Myocyte (in vitro differentiated cells): ENCODE data around the gene UBE2E1. TPM values are rescaled to one million over a fixed set of nuclear protein-coding genes. Genes with fewer than 3 reads are reported as not detected.
A peak's percentile ranks its signal among the peaks of the same experiment; 100 is the strongest.
"Not testable (repeated sequence)": the region's sequence is repeated elsewhere in the genome, so short reads cannot be mapped to it uniquely, and the experiment has no call there.

ENCODE experiments used
- DNase-seq: peaks from one replicate; pipeline ENCODE4 v3.0.0-alpha.2; 2012; ENCODE audit warnings: low read depth
- total RNA-seq: library from RNA; depleted of rRNA; stranded (reverse); fragments of >200 nt; gene quantifications from 2 replicates; pipeline ENCODE4 v1.2.3, GENCODE V29; 2014

Gene UBE2E1
- total RNA-seq, 1 donor from 2014 or later: 90.8 TPM

DNA sequence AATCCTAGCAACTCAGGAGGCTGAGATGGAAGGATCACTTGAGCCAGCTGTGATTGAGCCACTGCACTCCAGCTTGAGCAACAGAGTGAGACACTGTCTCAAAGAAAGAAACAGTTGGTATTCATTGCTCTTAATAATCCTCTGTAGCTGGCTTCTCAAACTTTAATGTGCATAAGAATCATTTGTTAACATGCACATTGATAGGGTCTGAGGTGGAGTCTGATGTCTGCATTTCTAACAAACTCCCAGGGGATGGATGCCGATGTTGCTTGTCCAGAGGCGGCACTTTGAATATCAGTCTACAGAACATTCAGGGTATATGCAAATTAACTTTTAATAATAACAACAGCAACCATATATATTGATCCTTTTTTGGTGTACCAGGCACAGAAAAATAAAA is 71.2 kb downstream of the UBE2E1 start:
- DNase-seq: no peak

- DNase-seq: peak; percentile 70
Measured at GRCh38 chr3:23877329-23877980, 71.7 kb downstream of the UBE2E1 start.

GRCh38 chr3:23879485-23879884 is 73.7 kb downstream of the UBE2E1 start:
- no peak for DNase-seq

- DNase-seq: no peak
Measured at GRCh38 chr3:23880703-23881339, 75.1 kb downstream of the UBE2E1 start.

GRCh38 chr3:23881993-23882392 is 76.2 kb downstream of the UBE2E1 start:
- DNase-seq: not testable (repeated sequence)

DNA sequence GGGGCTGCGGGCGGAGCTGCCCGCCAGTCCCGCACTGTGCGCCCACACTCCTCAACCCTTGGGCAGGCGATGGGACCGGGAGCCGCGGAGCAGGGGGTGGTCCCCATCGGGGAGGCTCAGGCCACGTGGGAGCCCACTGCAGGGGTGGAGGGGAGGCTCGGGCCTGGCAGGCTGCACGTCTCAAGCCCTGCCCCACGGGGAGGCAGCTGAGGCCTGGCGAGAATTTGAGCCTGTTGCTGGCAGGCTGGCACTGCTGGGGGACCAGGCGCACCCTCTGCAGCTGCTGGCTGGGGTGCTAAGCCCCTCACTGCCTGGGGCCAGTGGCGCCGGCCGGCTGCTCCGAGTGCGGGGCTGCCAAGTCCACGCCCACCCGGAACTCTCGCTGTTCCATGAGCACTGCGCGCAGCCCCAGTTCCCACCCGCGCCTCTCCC is 76.7 kb downstream of the UBE2E1 start:
- no peak for DNase-seq

GRCh38 chr3:23884481-23884880 is 78.7 kb downstream of the UBE2E1 start:
- no peak for DNase-seq

- no peak for DNase-seq
Measured at GRCh38 chr3:23885210-23885609, 79.5 kb downstream of the UBE2E1 start.

DNA sequence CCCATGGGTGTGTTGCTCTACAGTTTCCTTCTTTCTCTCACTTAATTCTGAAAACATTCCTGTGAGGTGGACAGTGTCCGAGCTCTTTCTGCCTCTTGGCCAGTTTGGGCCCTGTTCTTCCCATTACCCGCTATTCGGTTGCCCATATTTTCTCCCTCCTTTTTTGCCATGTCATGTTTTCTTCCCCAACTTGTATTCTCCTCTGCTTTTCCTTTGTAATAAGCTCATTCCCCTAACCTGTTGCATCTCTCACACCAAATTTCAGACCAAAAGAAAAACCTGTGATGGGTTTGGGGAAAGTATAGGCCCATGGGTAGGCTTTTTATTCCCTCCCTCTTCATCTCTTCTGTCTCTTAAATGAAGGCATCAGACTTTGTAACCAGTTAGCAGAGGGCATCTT is 80.6 kb downstream of the UBE2E1 start:
- DNase-seq: no peak

- DNase-seq: peak; percentile 50
Measured at GRCh38 chr3:23888617-23889228, 83.0 kb downstream of the UBE2E1 start.

DNA sequence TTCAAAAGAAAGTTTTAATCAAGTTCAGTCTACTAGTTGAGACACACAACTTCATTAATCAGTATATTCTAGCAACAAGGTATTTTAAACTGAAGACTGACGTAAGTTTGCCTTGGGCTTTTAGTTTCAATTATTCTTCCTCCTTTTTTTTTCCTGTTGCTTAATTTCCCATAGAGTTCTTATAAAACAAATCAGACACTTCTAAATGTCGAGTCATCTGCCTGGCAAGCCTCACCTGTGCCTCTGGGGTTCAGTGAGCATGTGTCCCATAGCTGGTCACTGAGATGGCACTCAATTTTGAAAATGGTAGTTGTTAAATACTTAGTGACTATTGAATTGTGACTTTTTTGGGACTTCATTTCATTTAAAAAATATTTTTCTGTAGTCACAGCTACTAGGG is 83.6 kb downstream of the UBE2E1 start:
- peak; percentile 10 for DNase-seq

GRCh38 chr3:23889950-23890349 is 84.2 kb downstream of the UBE2E1 start:
- no peak for DNase-seq

DNA sequence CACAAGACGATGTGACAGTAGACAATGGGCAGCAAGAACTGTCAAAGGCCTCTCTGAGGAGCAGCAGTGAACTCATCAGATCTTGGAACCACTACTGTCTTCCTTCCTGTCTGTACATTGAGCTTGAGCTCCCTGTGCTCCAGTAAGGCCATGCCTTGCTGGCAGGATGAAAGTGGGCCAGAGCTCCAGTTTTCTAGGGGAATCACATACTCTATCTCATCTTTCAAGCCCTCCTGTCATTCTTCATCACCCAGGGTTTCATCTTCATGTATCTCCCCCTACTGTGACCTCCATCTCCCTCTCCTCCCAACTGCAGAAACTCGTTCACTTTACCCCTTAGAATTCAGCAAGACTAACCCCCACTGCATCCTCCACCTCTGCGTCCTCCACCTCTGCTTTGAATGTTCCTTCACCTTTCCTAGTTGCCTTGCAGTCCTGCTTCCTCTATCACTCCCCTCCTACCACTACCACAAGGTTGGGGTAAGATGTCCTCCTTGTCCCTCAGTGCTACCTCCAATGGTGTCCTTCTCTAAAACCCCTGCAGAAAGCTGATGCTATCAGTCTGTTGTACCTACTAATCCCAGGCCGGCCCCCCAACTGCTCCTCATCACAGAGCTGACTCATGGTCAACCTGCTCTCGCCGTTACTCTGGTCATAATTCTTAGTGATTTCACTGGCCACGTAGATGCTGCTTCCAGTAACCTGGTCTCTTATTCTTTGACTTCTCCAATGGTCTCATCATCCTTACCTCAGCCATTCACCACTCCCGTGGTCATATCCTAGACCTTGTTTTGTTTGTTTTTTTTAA is 88.7 kb downstream of the UBE2E1 start:
- DNase-seq: no peak

DNA sequence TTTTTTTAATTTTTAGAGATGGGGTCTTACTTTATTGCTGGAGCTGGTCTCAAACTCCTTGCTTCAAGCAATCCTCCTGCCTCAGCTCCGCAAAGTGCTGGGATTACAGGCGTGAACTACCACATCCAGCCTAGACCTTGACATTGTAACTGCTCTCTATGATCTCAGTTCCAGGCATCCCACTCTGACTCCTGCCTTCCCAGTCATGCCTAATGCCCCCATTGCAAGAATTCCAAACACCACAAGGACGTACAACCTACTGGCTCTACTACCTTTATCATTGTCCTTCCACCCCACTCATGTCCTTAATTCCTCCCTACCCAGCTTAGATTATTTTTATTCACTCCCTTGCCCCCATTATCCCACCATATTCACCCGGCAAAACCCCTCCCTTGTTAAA is 89.4 kb downstream of the UBE2E1 start:
- no peak for DNase-seq

GRCh38 chr3:23900744-23901143 is 95.0 kb downstream of the UBE2E1 start:
- DNase-seq: no peak

GRCh38 chr3:23904545-23904944 is 98.8 kb downstream of the UBE2E1 start:
- no peak for DNase-seq

- no peak for DNase-seq
Measured at GRCh38 chr3:23909341-23909740, 103.6 kb downstream of the UBE2E1 start.

GRCh38 chr3:23911397-23911796 is 105.6 kb downstream of the UBE2E1 start:
- no peak for DNase-seq

- not testable (repeated sequence) for DNase-seq
Measured at GRCh38 chr3:23912335-23912734, 106.6 kb downstream of the UBE2E1 start.

DNA sequence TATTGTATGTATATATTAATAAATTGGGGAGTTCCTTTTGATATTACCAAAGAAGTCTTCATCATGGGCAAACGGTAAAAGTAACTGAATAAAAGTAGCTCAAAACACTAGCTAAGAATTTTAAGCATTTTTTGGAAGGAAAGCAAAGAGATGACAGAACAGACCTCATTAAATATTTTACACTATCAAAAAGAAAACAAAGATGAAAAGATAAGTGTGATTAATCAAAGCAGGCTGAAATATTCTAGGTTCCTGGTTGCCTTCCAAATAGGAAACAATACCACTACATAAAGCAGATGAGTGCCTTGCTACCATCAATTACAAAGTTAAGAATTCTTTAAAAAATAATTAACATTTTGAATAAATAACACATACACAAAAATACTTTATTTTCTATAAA is 107.4 kb downstream of the UBE2E1 start:
- DNase-seq: no peak

DNA sequence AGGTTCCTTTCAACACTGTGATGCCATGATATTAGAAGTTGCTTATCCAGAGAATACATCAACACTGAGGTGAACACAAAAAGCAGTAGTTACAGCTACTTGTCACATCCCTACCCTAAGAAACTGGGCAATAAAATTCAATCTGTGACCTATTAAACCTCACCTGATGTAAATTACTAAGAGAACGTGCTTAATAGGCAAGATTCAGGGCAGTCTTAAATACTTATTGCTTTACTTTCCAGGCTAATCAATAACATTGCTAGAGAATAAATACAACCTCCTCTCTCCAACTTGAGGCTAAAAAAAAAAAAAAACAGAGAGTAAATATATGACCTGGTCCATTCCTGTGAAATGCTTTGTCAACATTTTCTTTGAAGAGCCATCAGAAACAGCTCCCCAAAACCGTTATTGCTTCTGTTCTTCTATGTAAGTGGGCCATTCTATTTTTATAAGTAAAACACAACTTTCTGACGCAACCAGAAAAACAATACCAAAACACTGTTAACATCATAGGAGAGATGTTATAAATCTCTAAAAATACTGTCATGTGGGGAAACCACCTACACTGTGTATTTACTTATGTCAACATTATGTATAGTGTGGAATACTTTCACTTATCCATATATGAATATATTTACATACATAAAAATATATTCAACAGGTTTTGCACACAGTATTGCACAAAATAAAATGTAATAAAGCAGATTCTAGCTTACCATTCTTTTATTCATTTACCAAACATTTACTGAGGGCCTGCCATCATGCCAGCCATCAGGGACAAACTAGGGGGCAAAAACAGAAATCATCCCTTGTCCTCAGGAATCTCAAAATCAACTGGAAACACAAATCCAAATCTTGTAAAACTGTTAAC is 108.4 kb downstream of the UBE2E1 start:
- DNase-seq: no peak
